ENCODE data around the gene FTO.
"Not testable (repeated sequence)": the region's sequence is repeated elsewhere in the genome, so short reads cannot be mapped to it uniquely, and the experiment has no call there.

Gene FTO

DNA sequence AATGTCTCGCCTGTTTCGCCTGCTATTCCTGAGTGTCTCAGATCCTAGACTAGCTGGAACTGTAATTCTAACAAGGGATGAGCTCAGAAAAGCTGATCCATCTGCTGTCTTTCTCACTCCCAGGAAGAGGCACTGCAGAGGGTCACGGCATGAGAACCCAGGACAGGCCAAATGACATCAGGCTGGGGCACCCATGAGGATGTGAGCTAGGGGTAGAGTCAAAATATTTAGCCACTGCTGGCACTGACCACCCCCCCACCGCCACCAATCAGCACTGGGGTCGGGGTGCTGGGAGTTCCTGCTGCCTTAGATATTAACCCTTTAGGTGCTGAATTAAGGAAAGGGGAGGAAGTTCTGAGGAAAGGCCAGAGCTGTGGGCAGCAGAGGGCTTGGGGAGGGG is 470.2 kb downstream of the FTO start:
- DNase-seq (ENCODE audit: low read depth in 2 of 2, low spot score in 1 of 2), result no peak

DNA sequence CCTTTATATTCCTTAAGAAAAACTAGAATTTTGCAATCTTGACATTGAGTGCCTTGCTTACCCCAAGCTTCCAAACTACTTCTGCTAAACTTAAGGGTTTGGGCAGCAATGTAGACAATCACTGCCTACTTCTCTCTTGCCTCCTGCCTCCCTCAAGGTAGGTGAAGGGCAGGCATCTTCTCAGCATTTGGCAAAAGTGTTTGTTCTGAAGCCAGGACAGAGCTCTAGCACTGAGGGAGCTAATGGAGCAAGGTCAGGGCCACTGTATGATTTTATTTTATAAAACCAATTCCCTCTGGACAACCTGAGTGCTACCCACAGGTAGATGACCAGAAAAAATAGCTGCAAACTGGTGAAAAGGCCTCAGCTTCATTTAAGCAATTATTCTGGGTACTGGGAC is 470.8 kb downstream of the FTO start:
- no peak for DNase-seq (ENCODE audit: low read depth in 2 of 2, low spot score in 1 of 2)

DNA sequence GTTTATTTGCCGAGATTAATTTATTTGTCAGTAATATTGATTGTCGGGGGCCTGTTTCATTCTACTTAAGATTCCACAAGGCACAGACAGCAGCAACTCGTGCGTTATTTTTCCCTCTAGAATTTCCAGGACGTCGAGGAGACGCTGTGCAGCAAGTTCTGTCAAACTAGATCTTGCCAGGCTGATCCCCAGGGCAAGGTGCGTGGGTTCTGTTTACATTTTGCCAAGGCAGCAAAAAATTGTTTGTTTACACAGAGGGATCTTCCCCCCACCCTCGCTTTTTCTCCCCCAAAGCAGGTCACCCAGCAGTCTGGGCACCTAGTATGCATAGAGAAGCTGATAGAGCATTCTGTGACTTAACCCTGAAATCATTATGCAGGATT is 471.2 kb downstream of the FTO start:
- DNase-seq (ENCODE audit: low read depth in 2 of 2, low spot score in 1 of 2), result no peak

GRCh38 chr16:54175552-54176375 is 471.8 kb downstream of the FTO start:
- no peak for DNase-seq (ENCODE audit: low read depth in 2 of 2, low spot score in 1 of 2)

GRCh38 chr16:54176376-54176901 is 472.5 kb downstream of the FTO start:
- DNase-seq (ENCODE audit: low read depth in 2 of 2, low spot score in 1 of 2), result no peak

DNA sequence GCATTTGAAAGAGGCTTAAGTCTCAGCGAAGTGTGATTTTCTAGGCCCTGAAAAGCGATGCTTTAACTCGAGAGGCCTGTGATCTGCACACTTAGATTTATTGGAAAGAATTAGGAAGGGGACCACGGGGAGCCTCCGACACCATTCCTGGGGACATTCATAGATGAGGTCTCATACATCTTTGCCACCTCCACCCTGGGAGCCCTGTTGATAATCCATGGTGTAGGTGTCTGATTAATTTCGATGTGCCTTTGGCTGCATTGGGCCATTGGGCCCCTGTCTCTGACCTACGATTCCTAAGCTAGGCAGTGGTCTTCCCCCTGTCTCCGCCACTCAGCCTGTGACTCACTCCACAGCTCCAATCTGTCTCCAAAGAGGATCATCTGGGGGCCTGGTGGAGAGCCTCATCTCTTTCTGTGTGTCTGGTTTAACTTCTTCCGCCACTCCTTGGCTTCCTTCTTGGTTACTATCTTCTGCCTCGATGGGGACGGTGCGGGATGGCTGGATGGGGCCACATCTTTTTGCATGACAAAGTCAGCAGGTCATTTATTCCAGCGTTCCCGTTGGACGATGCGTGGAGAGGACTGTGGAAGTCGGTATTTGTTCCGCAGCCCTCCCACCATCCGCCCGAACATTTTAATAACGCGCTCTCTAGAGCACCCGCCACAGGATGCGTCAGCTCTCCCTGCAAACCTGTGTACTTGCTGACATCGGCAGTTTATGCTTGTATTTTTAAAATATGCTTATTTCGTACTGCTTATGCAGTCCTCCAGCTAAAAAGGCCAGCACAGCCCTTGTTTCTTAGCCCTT is 473.3 kb downstream of the FTO start:
- DNase-seq (ENCODE audit: low read depth in 2 of 2, low spot score in 1 of 2), result no peak

DNA sequence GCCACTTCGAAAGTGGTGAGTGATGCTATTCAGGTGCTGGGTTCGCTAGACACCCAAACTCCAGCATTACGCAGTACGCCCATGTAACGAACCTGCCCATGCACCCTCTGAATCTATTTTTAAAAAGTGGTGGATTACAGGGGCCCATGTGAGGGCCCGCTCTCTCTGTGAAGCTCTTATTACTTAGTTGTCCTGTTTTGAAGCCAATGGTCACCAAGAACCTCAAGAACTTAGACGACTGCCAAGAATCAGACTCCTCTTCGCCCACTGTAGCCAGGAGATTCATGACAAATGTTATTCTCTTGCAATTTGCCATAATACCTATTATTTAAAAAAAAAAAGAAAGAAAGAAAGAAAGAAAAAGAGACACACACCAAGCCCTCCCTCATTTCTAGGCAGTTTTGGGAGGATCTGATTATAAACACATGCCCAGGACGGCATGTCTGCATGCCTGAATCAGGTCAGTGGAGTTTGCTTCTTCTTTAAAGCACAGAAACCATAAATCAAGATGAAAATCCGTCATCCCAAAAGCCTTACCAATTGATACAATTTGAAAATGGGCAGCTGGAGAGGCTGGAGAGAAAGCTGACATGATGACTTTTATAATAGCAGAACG is 474.0 kb downstream of the FTO start:
- no peak for DNase-seq (ENCODE audit: low read depth in 2 of 2, low spot score in 1 of 2)

DNA sequence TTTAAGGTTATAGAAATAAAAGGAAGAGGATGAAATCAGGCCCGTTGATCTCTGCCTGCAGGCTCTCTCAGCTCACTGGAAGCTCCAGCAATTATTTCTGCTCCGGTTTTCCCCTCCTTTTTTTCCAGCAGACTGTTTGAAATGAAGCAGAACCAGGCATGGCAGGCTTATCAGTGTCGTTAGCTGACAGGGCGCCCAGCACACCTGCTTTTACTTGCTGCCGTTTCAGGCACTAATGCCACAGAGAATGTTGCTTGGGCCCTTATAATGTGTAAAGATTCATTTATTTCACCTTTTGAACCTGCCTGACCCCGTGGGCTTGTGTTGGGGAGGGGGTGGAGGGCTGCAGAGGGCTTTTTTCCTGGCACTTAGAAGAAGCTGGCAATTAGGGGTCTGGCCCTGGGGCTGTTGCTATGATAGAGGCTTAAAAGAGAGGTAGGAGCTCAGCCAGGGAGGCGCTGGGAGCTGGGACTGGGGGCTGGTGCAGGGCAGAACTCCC is 474.6 kb downstream of the FTO start:
- DNase-seq (ENCODE audit: low read depth in 2 of 2, low spot score in 1 of 2), result no peak

GRCh38 chr16:54180421-54181359 is 476.7 kb downstream of the FTO start:
- no peak for DNase-seq (ENCODE audit: low read depth in 2 of 2, low spot score in 1 of 2)

DNA sequence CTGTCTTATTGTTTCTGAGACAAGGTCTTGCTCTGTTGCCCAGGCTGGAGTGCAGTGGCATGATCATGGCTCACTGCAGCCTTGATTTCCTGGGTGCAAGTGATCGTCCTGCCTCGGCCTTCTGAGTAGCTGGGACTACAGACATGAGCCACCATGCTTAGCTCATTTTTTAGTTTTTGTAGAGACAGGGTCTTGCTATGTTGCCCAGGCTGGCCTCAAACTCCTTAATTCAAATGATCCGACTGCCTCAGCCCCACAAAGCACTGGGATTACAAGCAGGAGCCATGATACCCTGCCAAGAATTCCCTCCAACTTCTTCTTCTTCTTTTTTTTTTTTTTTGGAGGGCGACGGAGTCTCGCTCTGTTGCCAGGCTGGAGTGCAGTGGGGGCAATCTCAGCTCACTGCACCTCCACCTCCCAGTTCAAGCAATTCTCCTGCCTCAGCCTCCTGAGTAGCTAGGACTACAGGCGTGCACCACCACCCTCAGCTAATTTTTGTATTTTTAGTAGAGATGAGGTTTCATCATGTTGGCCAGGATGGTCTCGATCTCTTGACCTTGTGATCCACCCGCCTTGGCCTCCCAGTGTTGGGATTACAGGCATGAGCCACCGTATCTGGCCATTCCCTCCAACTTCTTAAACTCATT is 477.9 kb downstream of the FTO start:
- DNase-seq (ENCODE audit: low read depth in 2 of 2, low spot score in 1 of 2), result not testable (repeated sequence)

GRCh38 chr16:54185045-54185444 is 481.1 kb downstream of the FTO start:
- no peak for DNase-seq (ENCODE audit: low read depth in 2 of 2, low spot score in 1 of 2)

GRCh38 chr16:54191163-54191562 is 487.2 kb downstream of the FTO start:
- DNase-seq (ENCODE audit: low read depth in 2 of 2, low spot score in 1 of 2), result no peak

GRCh38 chr16:54191592-54191991 is 487.6 kb downstream of the FTO start:
- DNase-seq (ENCODE audit: low read depth in 2 of 2, low spot score in 1 of 2), result no peak

DNA sequence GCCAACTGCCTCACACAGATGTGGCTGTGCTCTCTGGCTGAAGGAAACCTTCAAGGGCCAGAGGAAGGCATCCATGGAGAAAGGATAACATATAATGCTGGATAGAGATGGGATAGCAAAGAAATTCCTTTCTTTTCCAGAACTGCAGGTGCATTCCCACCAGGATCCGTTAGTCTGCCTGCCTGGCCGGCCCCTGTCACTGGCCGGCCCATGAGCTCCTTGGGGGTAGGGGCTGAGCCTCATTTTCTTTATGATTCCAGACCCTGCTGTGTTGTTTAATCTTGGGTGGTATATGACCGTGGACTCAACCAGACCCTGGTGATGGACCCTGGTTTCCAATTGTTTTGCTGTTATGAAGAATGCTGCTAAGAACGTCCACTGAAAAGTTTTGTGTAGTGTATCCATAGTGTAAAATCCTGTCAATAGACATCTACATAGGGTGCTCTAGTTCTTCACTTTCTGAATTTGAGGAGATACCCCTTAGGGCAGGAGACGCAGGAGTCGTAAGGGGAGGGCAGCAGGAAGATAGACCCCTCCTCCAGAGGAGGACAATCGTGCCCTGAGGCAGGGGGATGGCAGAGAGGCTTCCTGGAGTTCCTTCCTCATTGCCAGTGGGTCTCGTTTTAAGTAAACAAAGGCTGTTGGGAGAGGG is 489.2 kb downstream of the FTO start:
- no peak for DNase-seq (ENCODE audit: low read depth in 2 of 2, low spot score in 1 of 2)

- DNase-seq (ENCODE audit: low read depth in 2 of 2, low spot score in 1 of 2), result no peak
Observed at GRCh38 chr16:54193665-54194333, 489.8 kb downstream of the FTO start.

DNA sequence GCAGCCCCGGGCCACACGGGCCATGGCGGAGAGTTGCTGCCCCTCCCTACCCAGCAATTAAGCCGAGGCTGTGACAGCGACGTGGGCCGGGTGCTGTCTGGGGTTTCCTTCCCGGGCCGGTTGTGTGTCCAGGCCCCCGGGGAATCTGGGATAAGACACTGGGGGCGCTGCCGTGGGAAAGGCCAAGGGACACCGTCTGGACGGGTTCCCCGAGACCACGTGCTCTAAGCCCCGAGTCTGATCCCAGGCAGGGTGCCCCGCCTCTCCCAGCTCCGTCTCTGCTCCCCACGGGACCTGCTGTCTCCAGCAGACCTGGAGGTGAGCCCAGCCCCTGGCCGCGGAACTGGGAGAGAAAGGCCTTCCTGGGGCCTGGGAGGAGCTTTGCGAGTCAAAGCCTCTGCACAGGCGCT is 490.4 kb downstream of the FTO start:
- no peak for DNase-seq (ENCODE audit: low read depth in 2 of 2, low spot score in 1 of 2)

- DNase-seq (ENCODE audit: low read depth in 2 of 2, low spot score in 1 of 2), result no peak
Observed at GRCh38 chr16:54197758-54198157, 493.8 kb downstream of the FTO start.

DNA sequence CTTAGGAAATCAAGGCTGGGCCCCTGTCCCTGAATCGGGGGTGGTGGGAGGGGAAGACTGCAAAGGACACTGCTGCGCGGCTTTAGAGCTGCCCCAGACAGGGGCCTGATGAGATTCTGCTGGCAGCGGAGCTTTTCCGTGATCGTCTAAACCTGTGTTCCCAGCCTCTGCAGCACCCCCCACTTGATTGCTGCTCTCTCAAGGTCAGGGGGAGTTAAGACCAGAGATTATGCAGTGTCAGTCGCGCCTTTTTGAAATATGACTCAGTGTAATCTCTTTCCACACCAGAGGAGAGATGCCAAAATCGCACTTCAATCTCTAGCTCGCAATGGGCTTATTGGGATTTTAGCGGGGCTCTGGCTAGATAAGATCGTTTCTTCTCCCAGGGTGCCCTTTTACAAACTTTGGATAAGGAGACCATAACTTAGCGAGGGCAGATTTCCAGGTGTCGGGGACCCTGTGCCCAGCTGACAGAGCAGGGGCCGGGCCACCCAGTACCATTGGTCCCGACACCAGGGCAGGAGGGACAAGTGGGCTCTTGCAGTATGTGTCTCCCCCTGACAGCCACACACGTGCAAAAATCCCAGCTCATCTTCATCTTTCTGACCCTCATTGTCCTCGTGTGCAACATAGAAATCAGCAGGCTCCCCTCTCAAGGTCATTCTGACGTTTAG is 495.7 kb downstream of the FTO start:
- DNase-seq (ENCODE audit: low read depth in 2 of 2, low spot score in 1 of 2), result no peak
